ENCODE measurements around the gene CYFIP2.

GRCh38 chr5:157283434-157283833 lies 17.5 kb downstream of the CYFIP2 start:
- TF ChIP-seq POLR2AphosphoS5 (IDR thresholded peaks at IDR 0.05; ENCODE audit: low read length) (no peak), TAF1 (IDR thresholded peaks at IDR 0.05; ENCODE audit: borderline replicate concordance, low read depth, low read length) (no peak), CTCF (IDR thresholded peaks at IDR 0.05 in 2 of 3, conservative IDR thresholded peaks at IDR 0.05 in 1 of 3; ENCODE audit: control insufficient read depth in 2 of 3, extremely low read depth in 1 of 3, insufficient read depth in 1 of 3, low read depth in 3 of 3, low read length in 3 of 3) (no peak), ATF7 (IDR thresholded peaks at IDR 0.05; ENCODE audit: low read depth) (no peak), EZH2 (IDR thresholded peaks at IDR 0.05; ENCODE audit: borderline replicate concordance, control insufficient read depth, low read depth, low read length) (no peak), BMI1 (IDR thresholded peaks at IDR 0.05; ENCODE audit: borderline replicate concordance) (no peak)
